NB4 (cell line): Measurements from ENCODE around the gene STPG4.

Experiments
- DNase-seq: peaks from one replicate; pipeline ENCODE4 v3.0.0; 2010; ENCODE audit warnings: low read depth
- H3K4me3 ChIP-seq: one replicate; pipeline ENCODE4 v1.5.1; 2011; ENCODE audit warnings: mild to moderate bottlenecking, low read depth, low read length, moderate library complexity
- CTCF ChIP-seq: IDR thresholded peaks from one replicate; pipeline ENCODE4 v1.5.1; 2012; ENCODE audit warnings: low read depth, low read length
- MAX ChIP-seq: IDR thresholded peaks from 2 replicates; pipeline ENCODE4 v1.6.1; 2011; ENCODE audit warnings: low read depth, low read length
- MYC ChIP-seq: IDR thresholded peaks from 2 replicates; pipeline ENCODE4 v1.6.1; 2011; ENCODE audit warnings: low read depth, low read length
- POLR2A ChIP-seq: IDR thresholded peaks from 2 replicates; pipeline ENCODE4 v1.6.1; 2011; ENCODE audit warnings: mild to moderate bottlenecking; ENCODE audit not compliant: insufficient read length; ENCODE audit errors: extremely low read depth

The STPG4 gene

GRCh38 chr2:47195148-47195547 lies 40.0 kb upstream of the STPG4 start:
- H3K4me3 ChIP-seq = no peak overlapping the region
- DNase-seq = no peak
- TF ChIP-seq POLR2A = no peak
- no peak for TF ChIP-seq MAX
- no peak for TF ChIP-seq MYC
- no peak for TF ChIP-seq CTCF

- no peak for DNase-seq
- TF ChIP-seq POLR2A (no peak), CTCF (no peak), MAX (no peak), MYC (no peak)
- no peak overlapping the region for H3K4me3 ChIP-seq
Observed at GRCh38 chr2:47194410-47194809, 39.3 kb upstream of the STPG4 start.

DNA sequence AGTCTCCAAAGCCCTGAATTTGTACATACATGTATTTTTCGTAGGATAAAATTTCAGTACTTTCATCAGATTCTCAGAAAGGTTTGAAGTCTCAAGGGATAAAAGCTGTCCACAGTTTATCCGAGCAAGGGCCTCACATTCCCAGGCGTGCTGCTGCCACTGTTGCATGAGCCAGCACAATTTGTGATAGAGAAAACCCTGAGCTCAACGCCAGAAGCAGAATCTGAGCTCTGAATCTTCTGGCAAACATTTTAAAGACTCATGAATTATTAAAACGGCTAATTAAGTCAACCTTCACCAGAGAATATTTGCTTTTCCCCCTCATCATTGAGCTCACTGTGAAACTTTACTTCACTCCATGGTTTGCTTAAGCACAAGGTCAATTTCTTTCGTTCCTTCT lies 38.5 kb upstream of the STPG4 start:
- TF ChIP-seq POLR2A = no peak
- TF ChIP-seq MYC = no peak
- TF ChIP-seq CTCF = no peak
- TF ChIP-seq MAX = no peak

DNA sequence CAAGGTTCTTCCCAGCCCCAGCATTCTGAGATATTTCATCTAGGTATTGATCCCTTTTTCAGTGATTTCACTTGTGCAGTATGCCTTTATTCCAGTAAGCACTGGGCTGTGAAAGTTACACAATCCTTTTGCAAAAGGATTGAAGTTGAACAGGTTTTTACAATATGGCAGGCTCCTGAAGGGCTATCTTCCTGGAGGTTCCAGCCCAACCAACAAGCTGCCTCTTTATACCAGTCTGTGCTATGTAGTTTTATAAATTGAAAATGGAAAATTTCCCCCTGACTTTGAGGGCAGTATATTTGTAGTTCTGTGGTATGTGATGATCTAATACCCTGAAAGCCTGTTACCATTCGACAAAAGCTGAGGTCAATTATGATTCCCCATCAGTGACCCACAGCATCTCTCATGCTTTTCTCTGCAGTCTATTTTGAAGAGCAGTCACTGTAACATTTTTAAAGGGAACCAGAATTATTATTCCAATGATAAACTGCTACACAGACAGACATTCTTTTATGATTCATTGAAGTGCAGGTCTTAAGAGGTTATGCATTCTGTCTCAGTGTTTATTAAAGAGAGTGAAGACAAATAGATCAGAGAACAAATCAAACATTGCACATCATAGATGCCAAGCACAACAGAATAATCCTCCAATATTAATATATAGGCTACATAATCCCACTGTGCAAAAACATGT lies 35.2 kb upstream of the STPG4 start:
- DNase-seq = no peak
- no peak overlapping the region for H3K4me3 ChIP-seq
- no peak for TF ChIP-seq POLR2A
- TF ChIP-seq MAX = no peak
- TF ChIP-seq MYC = no peak
- TF ChIP-seq CTCF = no peak

More for the DNA sequence above, 38.5 kb upstream of the STPG4 start:
- no peak overlapping the region for H3K4me3 ChIP-seq
- DNase-seq = no peak

DNA sequence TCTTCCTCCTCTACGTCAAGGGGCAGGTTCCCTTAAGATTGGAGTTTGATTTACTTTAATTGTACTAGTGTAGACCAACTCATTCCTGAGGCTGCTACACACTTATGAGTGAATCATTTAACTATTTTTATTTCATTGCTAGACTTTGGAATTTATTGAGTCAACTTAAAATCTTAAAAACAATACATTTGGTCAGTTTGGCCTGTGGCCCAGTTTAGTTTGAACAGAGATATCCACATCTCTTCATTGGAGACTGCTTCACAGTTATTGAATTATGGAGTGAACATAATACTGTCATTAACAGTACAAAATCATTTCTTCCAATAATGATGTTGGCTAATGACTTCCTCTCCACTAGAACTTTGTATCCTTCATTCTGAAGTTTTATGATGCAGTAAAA lies 34.5 kb upstream of the STPG4 start:
- TF ChIP-seq MAX (no peak), POLR2A (no peak), MYC (no peak), CTCF (no peak)
- no peak overlapping the region for H3K4me3 ChIP-seq
- DNase-seq = no peak

GRCh38 chr2:47187069-47187468 lies 32.0 kb upstream of the STPG4 start:
- H3K4me3 ChIP-seq = no peak overlapping the region
- TF ChIP-seq CTCF = no peak
- no peak for TF ChIP-seq POLR2A
- no peak for TF ChIP-seq MAX
- TF ChIP-seq MYC = no peak
- no peak for DNase-seq
